Stimulated activated CD4-positive, alpha-beta T cell treated with anti-CD3 and anti-CD28 coated beads, TNF-alpha, amount 100 ng/mL, for 4 hours (primary cell): ENCODE measurements around the gene SLC6A3.
"Not testable (repeated sequence)": the region's sequence is repeated elsewhere in the genome, so short reads cannot be mapped to it uniquely, and the experiment has no call there.

Experiments
- DNase-seq, 3 experiments: peaks; one replicate each; pipeline ENCODE4 v3.0.0-alpha.2; 2020; ENCODE audit warnings: low read depth in 3 of 3

Gene SLC6A3

DNA sequence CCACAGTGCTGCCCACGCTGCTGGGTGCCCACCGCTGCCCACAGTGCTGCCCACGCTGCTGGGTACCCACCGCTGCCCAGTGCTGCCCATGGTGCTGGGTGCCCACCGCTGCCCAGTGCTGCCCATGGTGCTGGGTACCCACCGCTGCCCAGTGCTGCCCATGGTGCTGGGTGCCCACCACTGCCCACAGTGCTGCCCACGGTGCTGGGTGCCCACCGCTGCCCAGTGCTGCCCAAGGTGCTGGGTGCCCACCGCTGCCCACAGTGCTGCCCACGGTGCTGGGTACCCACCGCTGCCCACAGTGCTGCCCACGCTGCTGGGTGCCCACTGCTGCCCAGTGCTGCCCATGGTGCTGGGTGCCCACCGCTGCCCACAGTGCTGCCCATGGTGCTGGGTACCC is 22.7 kb downstream of the SLC6A3 start:
- DNase-seq = not testable (repeated sequence)

DNA sequence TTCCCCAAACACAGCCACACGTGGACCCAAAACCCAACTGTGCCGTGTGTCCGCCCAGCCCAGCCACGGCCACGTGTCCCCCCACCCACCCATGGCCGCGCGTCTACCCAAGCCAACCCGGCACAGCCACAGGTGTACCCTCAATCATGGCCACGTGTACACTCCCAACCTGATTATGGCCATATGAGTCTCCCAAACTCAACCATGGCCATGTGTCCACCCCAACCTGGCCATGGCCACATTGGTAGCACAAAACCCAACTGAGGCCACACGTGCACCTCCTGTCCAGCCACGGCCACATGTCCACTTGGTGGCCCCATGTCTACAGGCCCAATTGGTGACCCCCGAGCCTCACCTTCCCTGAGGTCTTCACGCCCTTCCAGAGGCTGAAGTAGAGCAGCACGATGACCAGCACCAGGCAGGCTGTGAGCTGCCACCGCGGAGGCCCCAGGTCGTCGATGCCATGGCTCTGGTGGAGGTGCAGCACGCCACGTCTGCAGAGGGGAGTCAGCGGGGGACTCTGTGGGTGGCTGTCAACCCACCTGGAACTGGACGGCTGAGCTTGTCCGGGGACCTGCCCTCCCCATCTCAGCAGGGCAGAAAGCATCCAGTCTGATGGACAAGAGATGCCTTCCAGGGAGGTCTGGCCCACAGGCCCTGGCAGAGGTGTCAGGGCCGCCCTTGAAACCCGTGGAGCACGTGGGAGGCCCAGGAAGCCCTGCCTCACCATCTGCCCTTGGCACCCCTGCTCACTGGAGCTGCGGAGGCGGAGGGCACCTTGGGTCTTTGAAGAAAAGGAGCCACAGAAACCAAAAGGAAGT is 23.5 kb downstream of the SLC6A3 start:
- DNase-seq = no peak

DNA sequence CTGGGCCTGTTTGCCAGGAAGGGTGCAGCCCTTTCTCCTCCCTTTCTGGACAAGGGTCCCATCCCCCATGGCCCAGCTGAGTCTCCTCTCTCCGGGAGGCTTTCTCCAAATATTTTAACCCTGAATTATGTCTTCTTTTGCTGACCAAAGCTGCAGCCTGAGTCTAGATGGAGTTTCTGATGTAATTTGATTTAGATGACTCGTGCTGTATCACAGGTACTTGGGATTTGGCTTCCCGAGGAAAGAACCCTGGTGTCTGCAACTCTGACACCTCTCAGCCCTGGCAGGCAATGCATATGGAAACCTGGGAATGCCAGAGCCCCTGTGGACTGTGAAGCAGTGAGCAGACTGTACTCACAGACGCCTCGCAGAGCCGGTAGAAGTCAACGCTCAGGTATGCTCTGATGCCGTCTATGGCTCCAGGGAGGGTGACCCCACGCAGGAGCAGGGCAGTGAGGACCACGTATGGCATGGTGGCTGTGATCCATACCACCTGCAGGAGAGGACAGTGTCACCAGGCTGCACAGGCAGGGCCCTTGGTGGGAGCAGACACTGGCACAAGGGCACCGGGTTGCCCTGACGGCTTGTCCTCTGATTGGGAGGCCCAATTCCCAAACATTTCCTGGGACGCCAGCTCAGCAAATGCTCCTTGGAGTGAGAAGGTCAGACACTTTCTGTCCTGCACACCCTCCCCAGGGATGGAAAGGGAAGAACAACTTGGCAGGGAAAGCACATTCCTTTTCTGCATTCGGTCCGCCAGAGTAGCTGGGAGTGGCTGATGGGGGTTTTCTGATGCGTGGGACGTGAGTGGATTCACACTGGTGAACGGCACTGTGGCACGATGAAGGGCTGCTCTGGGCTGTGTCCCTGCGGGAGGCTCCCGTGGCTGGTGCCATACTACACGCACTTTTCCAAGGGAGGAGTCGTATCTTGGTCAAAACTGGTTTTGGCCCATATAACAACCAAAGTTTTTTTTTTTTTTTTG is 24.7 kb downstream of the SLC6A3 start:
- DNase-seq = no peak

DNA sequence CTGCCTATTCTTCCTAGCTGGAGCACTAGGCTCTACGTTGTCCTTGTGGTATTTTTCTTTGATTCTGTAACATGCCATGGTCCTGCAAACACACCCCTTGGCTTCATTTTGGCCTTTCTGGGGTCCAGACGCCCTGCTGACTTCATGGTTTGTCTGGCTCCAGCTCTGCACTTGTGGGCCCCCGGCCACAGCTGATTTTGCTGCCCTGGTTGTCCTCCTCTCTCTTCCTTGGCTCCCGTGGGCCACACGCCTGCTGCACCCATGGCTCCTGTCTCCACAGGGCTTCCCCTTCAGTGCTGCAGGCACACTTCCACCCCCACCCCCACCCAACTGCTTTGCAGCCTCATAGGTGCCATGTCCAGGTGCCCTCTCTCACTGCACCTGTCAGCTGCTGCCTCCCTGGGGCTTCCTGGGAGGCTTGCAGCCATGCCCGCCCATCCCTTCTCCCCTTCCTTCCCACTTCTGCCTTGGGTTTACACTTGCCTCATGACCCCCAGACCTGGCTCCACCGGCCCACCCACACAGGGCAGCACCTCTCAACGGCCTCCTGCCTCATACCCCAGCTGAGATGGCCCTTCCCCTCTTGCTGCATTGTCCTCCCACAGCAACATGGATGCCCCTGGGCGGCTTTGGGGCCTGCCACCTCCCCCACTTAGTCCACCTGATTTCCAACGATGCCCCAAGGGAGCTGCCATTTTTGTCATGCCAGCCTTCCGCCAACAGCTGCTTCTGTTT is 25.6 kb downstream of the SLC6A3 start:
- DNase-seq = no peak

DNA sequence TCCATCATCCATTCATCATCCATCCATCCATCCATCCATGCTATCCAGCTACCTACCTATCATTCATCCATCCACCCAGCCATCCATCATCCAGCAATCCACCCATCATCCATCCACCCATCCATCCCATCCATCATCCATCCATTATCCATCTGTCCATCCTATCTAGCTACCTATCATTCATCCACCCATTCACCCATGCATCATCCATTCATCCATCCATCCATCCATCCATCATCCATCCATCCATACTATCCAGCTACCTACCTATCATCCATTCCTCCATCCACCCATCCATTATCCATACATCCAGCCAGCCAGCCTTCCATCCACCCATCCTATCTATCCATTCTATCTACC is 26.3 kb downstream of the SLC6A3 start:
- no peak for DNase-seq

DNA sequence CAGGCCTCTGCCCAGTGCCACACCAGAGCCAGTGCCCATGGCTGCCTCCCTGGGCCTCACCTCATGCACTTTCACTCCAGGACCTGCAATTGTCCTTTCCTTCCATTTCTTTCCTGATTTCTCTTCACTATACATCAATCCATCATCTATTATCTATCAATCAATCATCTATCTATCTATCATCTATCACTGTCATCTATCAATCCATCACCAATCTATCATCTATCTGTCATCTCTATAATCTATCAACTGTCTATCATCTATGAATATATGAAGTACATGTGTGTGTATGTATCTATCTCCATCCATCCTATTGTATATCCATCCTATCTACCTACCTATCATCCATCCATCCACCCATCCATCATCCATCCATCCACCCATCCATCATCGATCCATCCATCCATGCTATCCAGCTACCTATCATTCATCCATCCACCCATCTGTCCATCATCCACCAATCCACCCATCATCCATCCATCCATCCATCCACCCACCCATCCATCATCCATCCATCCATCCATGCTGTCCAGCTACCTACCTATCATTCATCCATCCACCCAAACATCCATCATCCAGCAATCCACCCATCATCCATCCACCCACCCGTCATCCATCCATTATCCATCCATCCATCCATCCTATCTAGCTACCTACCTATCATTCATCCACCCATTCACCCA is 26.9 kb downstream of the SLC6A3 start:
- no peak for DNase-seq

DNA sequence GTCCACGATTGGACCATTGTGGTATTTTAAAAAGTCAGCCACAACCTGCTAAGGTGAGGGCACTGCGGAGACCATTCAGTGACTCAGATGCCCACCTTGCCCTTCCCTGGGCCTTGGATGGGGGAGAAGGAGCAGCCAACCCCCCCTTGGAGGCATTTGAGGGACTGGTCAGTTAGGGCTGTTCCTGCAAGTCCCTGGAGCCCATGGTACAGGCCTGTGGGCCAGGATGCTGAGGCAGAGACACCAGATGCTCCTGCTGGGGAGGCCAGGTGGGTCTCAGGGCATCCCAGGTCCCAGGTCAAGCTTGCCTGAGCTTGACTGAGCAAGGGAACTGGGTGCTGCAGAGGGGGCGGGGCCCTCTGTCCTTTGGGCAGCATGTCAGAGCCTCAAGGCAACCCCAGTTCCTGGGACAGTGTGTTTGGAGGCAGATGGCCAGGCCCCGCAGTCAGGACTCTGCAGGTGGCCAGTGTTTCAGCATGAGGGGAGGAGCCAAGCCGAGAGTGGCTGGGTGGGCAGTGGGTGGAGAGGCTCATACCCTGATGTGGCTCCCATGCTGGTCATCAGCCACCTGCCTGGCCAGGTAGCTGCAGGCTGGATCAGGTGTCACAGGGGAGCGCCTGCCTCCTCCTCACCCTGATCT is 27.5 kb downstream of the SLC6A3 start:
- DNase-seq = no peak

DNA sequence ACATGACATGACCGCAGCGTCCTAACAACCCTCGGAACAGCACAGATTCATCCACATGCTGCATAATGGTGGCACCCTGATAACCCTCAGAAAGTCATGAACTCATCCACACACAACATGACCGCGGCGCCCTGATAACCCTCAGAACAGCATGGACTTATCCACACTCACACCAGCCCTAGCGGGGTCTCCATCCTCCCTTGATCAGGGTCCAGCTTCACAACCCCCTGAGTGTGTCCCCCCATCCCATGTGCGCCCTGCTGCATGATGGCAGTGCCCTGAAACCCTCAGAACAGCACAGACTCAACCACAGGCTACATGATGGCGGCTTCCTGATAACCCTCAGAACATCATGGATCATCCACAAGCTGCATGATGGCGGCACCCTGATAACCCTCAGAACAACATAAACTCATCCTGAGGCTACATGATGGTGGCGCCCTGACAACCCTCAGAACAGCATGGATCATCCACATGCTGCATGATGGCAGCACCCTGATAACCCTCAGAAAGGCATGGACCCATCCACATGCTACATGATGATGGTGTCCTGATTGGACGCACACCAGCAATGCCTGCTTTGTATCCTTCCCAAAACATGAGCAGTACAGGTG is 28.3 kb downstream of the SLC6A3 start:
- DNase-seq = no peak

DNA sequence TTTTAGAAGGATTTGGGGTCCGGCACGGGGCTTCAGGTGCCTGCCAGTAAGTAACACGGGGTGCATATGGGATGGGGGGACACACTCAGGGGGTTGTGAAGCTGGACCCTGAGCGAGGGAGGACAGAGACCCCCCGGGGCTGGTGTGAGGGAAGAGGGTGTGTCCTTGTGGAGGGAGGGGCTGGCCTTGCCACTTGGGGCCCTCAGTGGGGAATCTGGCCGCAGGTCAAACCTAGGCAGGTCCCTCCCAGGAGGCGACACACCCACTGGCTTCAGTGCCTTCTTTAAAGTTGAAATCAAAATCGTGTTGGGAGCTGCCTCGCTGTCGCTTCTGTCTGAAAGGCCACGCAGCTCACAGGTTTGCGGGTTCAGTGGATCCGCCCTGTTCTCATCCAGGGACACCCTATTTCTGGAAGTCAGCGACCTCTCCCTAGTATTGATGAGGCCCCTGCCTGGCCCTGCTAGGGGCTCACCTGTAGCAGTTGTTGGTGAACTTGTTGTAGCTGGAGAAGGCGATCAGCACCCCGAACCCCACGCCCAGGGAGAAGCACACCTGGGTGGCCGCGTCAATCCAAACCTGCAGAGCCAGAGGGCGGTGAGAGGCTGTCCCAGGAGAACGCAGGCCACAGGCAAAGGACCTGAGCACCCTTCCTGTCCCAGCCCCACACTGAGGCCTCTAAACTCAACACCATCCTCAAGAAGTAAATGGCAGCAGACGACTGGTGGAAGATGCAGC is 29.4 kb downstream of the SLC6A3 start:
- no peak for DNase-seq

DNA sequence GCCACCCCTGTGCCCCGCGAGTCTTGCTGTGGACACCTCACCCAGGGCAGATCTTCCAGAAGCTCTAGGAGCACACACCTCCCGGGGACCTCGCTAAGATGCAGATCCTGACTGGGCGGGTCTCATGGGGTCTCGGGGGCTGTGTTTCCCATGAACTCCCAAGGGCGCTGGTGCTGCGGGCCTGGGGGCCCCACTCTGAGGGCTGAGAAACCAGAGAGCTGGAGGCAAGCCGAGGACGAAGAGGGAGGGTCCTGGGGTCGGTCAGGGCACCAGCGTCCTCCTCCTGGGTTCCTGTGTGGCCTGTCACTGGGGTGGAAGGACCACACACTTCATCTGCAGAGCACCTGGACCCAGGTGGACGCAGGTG is 30.2 kb downstream of the SLC6A3 start:
- DNase-seq = no peak

DNA sequence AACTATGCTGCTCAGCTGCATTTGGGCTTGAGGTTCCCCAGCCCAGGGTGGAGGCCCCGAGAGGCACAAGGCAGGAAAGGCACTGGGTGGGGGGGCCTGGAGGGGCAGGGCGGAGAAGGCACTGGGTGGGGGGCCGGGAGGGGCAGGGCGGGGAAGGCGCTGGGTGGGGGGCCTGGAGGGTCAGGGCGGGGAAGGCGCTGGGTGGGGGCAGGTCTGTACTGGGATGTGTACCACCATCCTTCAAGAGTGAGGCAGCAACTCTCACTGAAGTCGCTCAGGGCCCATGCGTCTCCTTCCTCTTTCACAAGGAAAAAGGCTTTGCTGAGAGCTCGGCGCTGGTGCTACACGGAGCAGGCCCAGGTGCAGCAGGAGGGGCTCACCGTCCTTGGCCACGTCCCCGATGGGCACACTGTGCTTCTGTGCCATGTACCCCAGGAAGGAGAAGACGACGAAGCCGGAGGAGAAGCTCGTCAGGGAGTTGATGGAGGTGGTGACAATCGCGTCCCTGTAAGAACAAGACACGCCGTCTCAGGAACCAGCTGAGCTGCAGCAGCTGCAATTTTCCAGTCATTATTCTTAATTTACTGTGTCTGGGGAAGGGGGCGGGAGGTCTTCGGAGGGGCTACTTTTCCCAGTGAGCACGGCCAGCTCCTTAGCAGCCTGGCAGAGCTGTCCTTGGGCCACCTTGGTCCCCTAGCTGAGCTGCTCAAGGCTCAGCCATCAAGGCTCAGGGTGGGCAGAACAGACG is 30.8 kb downstream of the SLC6A3 start:
- no peak for DNase-seq

DNA sequence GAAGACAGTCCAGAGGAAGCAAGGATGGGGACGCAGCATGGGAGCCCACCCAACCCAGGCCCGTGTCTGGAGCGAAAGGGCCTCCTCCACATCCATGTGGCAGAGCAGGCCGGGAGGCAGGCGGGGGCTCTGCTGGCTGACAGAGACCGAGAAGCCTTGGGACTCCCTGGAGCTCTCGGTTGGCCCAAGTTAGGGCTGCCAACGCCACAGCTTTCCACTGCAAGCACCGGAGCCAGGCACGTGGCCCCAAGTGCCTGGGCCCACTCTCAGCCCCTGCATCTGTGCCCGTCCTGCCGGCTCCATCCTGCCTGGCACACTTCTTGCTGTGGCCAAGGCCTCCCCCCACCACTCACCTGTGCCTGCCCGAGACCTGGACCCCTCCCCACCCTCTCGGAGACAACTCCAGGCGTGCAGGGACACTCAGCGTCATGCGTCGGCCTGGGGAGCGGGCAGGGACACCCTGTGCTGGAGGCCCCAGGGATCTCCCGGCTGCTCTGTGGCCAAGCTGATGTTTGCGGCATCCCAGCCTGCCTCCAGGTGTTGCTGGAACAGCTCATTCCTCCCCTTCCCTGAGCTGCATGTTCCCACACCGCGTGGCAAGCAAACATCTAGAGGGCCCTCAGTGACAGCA is 31.5 kb downstream of the SLC6A3 start:
- no peak for DNase-seq

DNA sequence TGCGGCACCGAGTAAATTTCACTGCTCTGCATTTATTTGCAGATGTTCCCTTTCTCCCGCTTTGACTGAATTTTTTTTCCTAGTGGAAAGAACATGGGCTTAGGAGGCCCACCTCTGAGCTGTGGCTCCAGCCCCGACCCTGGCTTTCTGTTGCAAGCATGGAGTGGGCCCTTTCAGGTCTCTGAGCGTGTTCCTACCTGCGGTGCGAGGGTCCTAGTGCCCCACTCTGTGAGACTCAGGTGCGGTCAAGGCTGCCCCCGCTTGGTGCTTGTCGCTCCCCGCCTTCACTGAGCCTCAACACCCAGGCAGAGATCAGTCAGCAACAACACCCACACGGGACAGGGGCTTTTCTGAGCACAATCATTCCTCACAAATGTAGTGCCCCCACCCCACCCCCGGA is 32.0 kb downstream of the SLC6A3 start:
- DNase-seq = no peak

DNA sequence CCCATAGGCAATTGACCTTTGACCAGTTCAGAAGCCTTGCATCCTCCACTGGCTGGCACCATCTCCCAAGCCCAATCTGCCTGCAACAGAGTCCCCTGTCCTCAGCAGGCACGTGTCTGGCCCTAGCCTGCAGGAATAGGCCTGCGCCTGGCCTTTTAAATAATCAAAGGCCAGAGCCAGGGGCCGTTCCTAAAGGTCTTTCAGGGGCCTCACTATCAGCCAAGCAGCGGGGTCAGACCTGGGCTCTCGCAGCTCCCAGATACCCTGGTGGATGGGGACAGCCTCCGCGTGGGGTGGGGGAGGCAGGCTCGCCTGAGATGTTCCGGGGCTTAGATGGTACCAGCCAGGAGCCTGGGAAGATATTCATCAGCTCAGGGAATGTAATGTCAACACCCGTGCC is 32.6 kb downstream of the SLC6A3 start:
- no peak for DNase-seq

DNA sequence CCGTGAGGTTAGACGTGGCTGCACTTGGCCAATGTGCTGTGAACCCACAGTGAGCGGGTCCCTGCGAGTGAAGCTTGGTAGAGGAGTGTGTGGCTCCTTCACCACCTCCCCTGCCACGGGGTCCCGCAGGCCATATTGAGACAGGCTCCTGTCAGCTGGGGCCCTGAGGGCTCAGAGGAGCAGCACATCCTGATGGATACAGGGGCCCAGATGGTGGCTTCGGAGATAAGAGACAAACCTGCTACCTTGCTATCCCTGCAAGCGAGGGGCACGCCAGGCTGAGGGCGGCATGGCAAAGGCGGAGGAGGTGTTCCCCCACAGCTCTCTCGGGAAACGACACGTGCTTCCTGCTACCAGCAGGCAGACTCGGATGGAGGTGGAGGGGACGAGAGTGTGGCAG is 33.1 kb downstream of the SLC6A3 start:
- no peak for DNase-seq

DNA sequence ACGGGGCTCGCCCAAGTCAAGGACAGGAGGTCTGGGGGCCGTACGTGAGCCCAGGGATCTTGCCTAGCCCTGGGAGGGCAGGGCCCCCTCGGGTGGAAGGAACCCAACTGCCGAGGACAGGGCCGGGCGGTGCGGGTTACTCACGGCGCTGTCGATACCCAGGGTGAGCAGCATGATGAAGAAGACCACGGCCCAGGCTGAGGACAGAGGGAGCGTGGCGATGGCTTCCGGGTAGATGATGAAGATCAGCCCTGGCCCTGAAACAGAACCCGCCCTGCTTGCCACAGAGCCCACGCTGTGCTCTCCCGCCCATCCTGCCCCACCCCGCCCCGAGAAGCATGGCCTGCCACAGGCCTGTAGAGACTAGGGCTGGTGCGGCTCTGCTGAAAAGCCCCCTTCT is 34.1 kb downstream of the SLC6A3 start:
- no peak for DNase-seq

DNA sequence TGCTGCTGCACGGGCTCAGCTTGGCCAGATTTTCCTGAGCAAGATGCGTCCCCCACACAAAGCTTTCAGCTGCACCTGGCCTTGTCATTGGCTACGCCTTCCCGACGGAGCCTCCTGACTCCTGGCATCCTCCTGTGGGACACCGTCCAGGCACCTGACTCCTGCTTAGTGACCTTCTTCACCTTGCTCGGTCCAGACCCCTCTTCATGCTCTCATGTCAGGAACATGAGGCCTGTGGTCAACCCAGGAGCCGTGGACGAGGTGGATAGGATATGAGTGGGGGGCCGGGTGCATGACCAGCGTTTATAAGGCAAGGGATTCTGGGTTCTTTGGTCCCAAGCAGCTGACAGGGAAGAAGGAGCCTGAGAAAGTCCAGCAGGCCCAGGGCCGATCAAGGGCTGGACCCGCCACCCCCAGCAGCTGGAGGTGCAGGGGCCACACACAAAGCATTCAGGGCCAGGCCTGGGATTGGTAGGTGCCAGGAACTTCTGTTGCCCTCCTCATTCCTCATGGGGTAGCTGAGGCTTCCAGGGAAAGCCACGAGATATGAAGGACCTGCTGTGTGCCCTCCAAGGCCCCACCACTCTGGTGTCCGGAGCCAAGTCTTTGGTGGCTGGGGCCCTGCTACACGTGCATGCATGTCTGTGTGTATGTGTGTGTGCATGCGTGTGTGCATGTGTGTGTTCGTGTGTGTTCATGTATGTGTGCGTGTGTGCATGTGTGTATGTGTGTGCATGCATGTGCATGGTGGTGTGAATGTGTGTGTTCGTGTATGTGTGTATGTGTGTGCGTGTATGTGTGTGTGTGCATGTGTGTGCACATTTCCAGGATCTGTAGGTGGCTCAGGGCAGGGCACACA is 34.9 kb downstream of the SLC6A3 start:
- DNase-seq = no peak
